Measurements from ENCODE around the gene GABRG3.

Gene GABRG3

DNA sequence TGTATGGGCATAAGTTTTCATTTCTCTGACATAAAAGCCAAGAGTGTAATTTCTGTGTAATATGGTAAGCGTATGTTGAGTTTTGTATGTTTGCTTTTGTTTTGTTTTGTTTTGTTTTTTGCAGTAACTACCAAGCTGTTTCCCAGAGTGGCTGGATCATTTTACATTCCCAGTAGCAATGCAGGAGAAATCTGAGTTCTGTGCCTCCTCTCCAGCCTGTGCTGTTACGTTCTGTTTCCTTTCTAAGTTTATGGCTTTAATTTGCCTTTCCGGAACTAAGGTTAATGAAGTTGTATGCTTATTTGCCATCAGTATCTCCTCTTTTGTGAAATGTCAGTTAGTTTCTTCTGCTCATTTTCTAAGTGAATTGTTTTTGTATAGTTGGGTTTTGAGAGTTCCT lies 307.8 kb downstream of the GABRG3 start:
- no peak overlapping the region for H3K4me3 Mint-ChIP-seq
- ATAC-seq, result no peak
- H3K27ac Mint-ChIP-seq, result no peak overlapping the region
- no peaks in the 10 kb centered on the region for H3K9me3 Mint-ChIP-seq
- H3K4me1 Mint-ChIP-seq, result no peaks in the 10 kb centered on the region
- no peaks in the 10 kb centered on the region for H3K27me3 Mint-ChIP-seq
- no peaks in the 10 kb centered on the region for H3K36me3 Mint-ChIP-seq

DNA sequence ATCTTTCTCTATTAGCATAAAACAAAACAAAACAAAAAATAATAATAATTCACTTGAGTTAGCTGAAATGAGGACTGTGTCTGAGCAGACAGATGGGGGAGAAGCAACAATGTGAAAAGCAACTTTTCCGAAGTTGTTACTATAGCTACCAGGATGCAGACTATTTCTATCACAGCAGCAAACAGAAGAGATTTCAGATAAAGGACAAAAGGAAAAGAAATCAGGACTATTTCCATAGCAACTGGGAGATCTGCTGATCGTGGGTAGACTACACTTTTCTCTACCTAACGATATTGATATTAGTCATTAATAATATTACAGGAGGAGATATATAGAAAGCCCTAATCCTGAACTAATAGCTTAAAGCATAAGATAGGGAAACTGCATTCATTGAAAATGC lies 321.7 kb downstream of the GABRG3 start:
- no peak overlapping the region for H3K27ac Mint-ChIP-seq
- H3K27me3 Mint-ChIP-seq, result no peaks in the 10 kb centered on the region
- no peaks in the 10 kb centered on the region for H3K4me1 Mint-ChIP-seq
- H3K4me3 Mint-ChIP-seq, result no peak overlapping the region
- H3K9me3 Mint-ChIP-seq, result no peaks in the 10 kb centered on the region
- no peak for ATAC-seq
- H3K36me3 Mint-ChIP-seq, result no peaks in the 10 kb centered on the region

DNA sequence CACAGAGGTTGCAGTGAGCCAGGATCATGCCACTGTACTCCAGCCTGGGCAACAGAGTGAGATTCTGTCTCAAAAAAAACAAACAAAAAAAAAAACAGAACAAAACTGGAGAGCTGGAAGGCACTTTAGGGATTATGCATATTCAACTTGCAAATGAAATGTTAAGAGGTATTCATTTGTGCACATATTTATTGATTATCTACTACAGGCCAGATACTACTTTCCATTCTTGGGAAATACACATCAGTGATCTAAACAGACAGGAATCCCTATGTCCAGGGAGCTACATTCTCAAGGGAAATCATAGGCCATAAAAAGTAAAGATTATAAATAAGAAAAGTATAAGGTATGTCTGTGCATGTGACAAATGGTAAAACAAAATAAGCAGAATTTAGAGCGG lies 322.6 kb downstream of the GABRG3 start:
- Mint-ChIP-seq H3K27ac (no peak overlapping the region), H3K36me3 (no peaks in the 10 kb centered on the region), H3K4me1 (no peaks in the 10 kb centered on the region), H3K9me3 (peaks cover 2% of the 10 kb centered on the region), H3K4me3 (no peak overlapping the region), H3K27me3 (no peaks in the 10 kb centered on the region)
- ATAC-seq, result no peak

DNA sequence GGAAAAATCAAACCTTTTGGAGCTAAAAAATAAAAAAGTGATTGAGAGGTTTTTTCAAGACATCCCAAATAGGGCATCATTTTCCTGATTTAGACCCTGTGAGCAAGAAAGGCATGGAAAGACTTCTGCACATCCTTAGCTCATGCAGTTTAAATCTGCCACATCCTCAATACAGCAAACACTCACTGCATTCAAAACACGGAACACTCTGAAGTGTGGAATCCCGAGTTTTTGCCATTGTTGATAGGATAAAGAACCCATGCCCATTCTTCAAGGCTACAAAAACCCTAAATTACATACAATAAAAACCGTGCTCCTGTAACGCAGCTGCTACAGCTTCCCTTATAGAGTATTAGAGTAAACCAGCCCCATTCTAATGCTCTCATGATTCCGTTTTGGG lies 346.8 kb downstream of the GABRG3 start:
- H3K4me1 Mint-ChIP-seq, result no peaks in the 10 kb centered on the region

DNA sequence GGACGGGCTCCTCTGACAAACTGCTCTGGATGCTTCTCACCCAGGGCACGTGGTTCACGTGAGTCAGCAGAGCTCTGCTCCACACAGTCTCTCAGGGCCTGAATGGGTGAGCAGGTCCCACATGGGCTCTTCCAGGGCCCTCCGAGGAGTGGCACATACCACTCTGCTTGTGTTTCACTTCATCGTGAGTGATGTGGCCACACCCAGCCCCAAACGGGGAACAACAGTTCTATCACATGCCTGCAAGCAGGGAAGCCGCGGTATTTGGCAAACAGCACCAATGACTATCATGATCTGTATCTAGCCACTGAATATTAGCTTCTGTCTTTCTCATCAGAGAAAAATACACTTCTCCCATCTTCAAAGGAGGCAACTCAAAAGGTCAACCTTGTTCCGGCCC lies 352.8 kb downstream of the GABRG3 start:
- no peaks in the 10 kb centered on the region for H3K36me3 Mint-ChIP-seq
- no peak for ATAC-seq
- no peak overlapping the region for H3K27ac Mint-ChIP-seq

More for the DNA sequence above, 346.8 kb downstream of the GABRG3 start:
- H3K9me3 Mint-ChIP-seq, result peaks cover 5% of the 10 kb centered on the region
- no peak overlapping the region for H3K4me3 Mint-ChIP-seq
- H3K27ac Mint-ChIP-seq, result no peak overlapping the region
- no peaks in the 10 kb centered on the region for H3K36me3 Mint-ChIP-seq
- no peak for ATAC-seq
- H3K27me3 Mint-ChIP-seq, result no peaks in the 10 kb centered on the region

DNA sequence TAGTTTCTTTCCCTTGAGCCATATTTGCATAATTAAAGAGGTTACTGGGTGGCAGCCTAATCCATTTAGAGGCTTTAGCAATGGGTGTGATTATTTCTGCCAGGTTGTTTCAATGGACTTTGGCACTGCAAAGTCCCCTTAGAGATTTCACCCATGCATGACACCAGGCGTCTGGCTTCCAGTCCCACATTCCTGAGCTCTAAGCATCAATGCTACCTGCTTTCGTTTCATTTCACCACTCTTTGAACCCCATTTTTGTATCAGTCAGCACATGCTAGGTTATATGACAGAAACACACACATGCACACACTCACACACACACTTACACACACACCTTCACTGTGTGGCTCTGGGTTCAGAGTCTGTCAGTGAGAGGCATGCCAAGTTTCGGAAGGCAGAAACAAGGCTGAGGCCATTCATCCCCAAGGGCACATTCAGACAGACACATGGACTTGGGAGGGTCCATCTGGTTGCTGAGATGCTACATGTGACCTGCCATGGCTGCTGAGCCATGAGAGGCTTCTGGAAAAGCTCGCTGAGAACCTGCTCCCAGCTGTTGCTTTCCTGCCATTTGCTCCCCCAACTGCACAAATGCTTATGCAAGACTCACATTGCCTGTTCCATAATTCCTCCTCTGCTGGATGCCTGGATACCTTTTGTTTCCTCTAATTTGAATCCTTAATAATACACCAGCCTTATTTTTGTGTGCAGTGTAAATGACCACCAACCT lies 354.1 kb downstream of the GABRG3 start:
- Mint-ChIP-seq H3K27me3 (no peaks in the 10 kb centered on the region), H3K9me3 (no peaks in the 10 kb centered on the region), H3K4me1 (no peaks in the 10 kb centered on the region), H3K4me3 (no peak overlapping the region), H3K36me3 (no peaks in the 10 kb centered on the region), H3K27ac (no peak overlapping the region)
- no peak for ATAC-seq

More for the DNA sequence above, 352.8 kb downstream of the GABRG3 start:
- no peaks in the 10 kb centered on the region for H3K4me1 Mint-ChIP-seq
- no peak overlapping the region for H3K4me3 Mint-ChIP-seq
- no peaks in the 10 kb centered on the region for H3K27me3 Mint-ChIP-seq
- H3K9me3 Mint-ChIP-seq, result peaks cover 2% of the 10 kb centered on the region

DNA sequence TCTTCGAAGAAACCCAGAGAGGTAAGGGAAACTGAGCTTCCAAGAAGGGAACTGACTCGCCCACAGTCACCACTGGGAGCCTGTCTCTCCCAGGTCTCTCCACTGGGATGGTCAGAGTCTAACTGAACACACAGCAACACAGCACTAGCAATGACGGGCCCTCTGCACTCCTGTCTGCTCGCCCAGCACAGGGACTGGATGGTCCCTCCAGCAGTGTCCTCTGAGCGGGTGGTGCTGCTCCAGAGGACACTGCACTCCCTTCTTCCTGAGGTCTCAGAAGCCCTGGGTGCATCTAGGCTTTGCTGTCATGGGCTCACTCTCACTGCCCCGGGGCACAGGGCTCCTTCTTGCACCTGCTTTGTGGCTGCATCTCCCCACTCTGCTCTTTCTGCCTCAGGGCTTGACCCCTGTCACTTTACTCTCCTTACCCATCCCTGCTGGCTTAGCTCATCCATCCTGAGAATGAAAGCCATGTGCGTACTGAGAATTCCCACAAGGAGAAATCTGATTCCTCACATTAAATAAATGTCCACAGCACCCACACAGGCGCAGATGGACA lies 356.6 kb downstream of the GABRG3 start:
- no peaks in the 10 kb centered on the region for H3K36me3 Mint-ChIP-seq
- H3K27me3 Mint-ChIP-seq, result no peaks in the 10 kb centered on the region
- ATAC-seq, result peak; percentile 50

DNA sequence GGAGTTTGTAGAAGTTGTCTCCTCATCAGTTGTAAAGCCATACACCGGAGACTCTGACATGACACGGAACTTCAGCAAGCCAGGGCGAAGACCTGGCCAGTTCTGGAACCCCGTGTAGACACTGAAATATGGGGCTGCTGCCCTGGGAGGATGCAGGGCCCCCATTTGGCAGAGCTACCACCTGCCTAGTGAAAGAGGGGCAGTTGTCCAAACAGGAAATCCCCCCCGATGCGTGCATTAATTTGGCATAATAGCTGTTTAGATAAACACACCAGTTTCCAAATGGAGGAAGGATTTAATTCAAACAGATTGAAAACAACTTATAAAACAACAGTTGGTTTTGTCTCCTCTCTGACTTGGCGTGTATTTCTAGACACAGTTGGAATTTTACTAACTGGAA lies 357.2 kb downstream of the GABRG3 start:
- Mint-ChIP-seq H3K4me1 (no peaks in the 10 kb centered on the region), H3K27me3 (no peaks in the 10 kb centered on the region), H3K27ac (no peak overlapping the region), H3K4me3 (no peak overlapping the region), H3K9me3 (no peaks in the 10 kb centered on the region), H3K36me3 (no peaks in the 10 kb centered on the region)
- no peak for ATAC-seq

More for the DNA sequence above, 356.6 kb downstream of the GABRG3 start:
- Mint-ChIP-seq H3K27ac (no peak overlapping the region), H3K4me3 (no peak overlapping the region), H3K4me1 (no peaks in the 10 kb centered on the region), H3K9me3 (no peaks in the 10 kb centered on the region)

DNA sequence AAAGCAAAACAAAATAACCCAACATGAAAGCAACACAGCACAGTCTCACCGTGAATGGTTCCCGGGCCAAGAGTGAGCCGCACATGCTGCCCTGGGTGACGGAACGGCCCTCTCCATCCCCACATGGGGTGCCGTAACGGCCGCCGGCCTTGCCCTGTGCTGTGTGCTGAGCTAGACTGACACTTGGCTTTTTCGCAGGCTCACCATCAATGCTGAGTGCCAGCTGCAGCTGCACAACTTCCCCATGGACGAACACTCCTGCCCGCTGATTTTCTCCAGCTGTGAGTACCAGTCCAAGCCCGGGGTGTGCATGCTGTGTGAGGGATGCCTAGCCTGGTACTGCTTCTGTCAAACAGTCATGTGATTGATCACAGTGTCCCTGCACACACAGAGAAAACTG lies 357.6 kb downstream of the GABRG3 start:
- Mint-ChIP-seq H3K27ac (no peak overlapping the region), H3K9me3 (no peaks in the 10 kb centered on the region), H3K36me3 (no peaks in the 10 kb centered on the region), H3K4me1 (no peaks in the 10 kb centered on the region), H3K27me3 (no peaks in the 10 kb centered on the region), H3K4me3 (no peak overlapping the region)
- no peak for ATAC-seq

DNA sequence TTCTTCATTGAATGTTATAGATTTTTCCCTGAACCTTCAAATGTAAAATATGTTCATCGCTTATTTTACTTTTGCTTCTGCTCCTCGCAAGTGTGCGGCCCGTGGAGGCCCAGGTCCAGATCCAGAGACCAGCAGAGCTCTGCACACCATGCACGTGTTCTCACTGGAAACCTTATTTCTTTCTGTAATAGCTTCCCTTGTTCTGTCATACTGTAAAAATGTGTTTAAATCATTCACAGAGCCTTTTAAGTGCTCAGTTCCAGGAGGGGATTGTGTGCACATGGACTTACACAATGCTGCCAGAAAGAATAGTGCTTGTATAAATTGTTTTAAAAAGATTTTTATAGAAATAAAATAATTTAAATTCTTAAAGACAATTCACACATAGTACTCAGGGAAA lies 359.3 kb downstream of the GABRG3 start:
- Mint-ChIP-seq H3K4me3 (no peak overlapping the region), H3K4me1 (no peaks in the 10 kb centered on the region), H3K9me3 (peaks cover 1% of the 10 kb centered on the region), H3K36me3 (no peaks in the 10 kb centered on the region), H3K27me3 (no peaks in the 10 kb centered on the region), H3K27ac (no peak overlapping the region)
- no peak for ATAC-seq

DNA sequence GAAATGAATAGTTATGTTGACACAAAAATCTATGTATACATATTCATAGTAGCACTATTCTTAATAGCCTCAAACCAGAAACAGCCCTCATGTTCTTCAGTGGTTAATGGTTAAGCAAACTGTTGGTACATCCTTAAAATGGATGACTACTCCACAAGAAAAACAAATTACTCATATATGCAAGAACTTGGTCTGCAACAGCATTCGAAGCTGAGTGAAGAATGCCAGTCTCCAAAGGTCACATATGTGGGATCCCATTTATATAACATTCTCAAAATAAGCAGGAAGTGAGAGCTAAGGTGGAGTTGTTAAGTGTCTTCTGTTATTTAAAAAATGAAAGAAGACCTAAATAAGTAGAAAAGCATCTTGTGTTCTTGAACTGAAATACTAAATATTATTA lies 365.7 kb downstream of the GABRG3 start:
- Mint-ChIP-seq H3K9me3 (peaks cover 9% of the 10 kb centered on the region), H3K4me1 (no peaks in the 10 kb centered on the region), H3K27ac (no peak overlapping the region), H3K27me3 (no peaks in the 10 kb centered on the region), H3K4me3 (no peak overlapping the region), H3K36me3 (no peaks in the 10 kb centered on the region)
- ATAC-seq, result no peak

DNA sequence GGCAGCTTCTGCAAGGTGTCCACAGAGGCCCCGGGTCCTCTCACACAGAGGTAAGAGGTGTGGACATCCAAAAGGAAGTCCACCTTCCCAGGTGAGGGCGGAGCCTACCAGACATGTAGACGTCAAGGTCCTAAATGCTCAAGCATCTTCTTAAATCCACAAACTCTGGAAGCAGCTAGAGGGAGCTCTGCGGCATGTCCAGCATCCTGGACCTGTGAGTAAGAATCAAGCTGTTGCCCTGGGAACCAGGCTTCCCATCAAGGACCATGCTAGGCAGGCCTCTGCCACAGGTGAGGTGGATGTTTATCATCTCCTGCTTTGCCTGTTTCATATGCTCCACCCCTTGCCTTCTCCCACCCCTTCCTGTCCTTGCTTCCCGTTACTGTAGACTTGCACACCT lies 368.2 kb downstream of the GABRG3 start:
- Mint-ChIP-seq H3K4me3 (no peak overlapping the region), H3K27ac (no peak overlapping the region), H3K36me3 (no peaks in the 10 kb centered on the region), H3K27me3 (no peaks in the 10 kb centered on the region), H3K4me1 (no peaks in the 10 kb centered on the region), H3K9me3 (peaks cover 14% of the 10 kb centered on the region)
- ATAC-seq, result no peak

DNA sequence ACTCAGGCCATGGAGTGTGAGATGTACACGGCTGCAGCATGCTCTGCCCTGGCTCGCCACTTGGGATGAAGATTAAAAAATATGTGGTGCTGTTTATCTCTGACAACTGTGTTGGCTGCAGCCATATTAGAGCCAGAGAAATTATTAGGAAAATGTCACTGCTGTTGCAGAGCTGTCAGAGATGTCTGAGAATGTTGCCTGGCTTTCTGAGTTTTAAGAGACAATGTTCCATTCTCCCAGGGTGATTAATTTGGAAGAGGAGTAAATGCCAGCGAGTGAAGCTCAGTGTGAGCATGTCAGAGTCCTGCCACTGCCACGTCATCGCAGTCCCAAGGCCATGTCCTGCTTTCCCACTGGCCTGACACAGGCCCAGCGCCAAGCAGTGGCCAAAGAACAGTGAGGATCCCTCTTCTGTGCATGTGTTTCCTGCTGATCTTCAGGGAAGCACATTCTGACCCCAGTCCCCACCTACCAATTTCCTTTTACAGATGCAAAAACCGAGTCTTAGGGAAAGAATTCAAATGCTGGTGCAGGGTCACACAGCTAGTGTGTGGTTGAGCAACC lies 370.9 kb downstream of the GABRG3 start:
- Mint-ChIP-seq H3K4me3 (no peak overlapping the region), H3K27ac (no peak overlapping the region), H3K36me3 (no peaks in the 10 kb centered on the region), H3K9me3 (peaks cover 15% of the 10 kb centered on the region), H3K27me3 (no peaks in the 10 kb centered on the region), H3K4me1 (no peaks in the 10 kb centered on the region)
- no peak for ATAC-seq

DNA sequence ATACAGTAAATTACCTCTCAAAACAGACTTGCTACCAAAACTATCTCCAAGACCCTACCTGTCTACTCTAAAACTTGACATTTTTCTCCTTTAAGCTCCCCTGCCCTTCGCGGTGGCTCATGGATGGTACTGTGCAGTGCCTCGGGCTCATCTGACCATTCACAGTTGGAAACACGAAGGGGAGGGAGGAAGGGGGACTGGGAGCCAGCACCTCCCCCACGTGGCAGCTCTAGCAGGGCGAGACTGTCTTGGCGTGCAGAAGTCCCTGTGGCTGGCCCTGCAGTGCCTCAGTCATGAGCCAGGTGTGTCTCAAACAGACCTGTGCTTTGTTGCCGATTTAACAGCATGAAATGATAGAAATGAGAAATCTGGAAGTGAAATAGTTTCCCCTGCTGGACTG lies 372.0 kb downstream of the GABRG3 start:
- no peak for ATAC-seq

DNA sequence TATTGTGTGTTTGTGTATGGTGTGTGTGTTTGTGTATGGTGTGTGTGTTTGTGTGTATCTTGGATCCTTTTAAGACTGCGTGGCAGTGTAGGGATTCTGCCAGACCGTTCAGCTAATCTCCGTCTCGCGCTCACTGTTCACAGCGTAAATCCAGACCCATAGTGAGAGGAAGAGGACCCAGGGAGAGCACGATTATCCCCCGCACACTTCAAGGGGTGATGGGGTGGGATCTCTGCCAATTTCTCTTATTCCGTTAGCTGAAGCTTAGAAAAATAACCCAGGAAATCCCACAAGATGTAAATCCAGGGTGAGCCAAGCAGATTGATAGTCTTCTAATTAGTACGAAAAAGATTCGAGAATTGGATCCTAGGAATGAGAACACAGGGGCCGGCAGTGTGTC lies 381.2 kb downstream of the GABRG3 start:
- H3K4me1 Mint-ChIP-seq, result no peaks in the 10 kb centered on the region
- ATAC-seq, result no peak
- H3K4me3 Mint-ChIP-seq, result no peak overlapping the region
- no peak overlapping the region for H3K27ac Mint-ChIP-seq
- H3K27me3 Mint-ChIP-seq, result no peaks in the 10 kb centered on the region
- H3K36me3 Mint-ChIP-seq, result no peaks in the 10 kb centered on the region
- peaks cover 2% of the 10 kb centered on the region for H3K9me3 Mint-ChIP-seq

More for the DNA sequence above, 372.0 kb downstream of the GABRG3 start:
- Mint-ChIP-seq H3K27ac (no peak overlapping the region), H3K4me1 (no peaks in the 10 kb centered on the region), H3K36me3 (no peaks in the 10 kb centered on the region), H3K9me3 (peaks cover 15% of the 10 kb centered on the region), H3K27me3 (no peaks in the 10 kb centered on the region), H3K4me3 (no peak overlapping the region)

DNA sequence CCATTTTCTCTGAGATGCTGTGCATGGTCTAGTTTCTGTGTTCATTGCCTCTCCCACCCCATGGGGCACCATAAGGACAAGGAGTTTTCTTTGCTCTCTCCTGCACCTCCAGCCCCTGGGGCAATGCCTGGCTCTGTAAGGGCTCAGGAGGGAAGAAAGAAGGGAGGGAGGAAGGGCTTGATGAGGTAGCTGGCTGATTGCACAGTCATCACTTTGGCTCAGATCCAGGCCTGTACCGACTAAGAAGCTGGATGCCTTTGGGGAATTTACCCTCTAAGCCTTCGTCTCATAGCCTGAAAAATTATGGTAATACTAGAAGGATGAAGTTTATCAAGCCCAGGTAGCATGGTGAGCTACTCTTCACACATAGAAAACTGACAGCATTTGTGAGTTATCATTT lies 382.9 kb downstream of the GABRG3 start:
- no peaks in the 10 kb centered on the region for H3K4me1 Mint-ChIP-seq
- H3K4me3 Mint-ChIP-seq, result no peak overlapping the region
- ATAC-seq, result no peak
- H3K27me3 Mint-ChIP-seq, result no peaks in the 10 kb centered on the region
- no peak overlapping the region for H3K27ac Mint-ChIP-seq
- peaks cover 2% of the 10 kb centered on the region for H3K9me3 Mint-ChIP-seq
- H3K36me3 Mint-ChIP-seq, result no peaks in the 10 kb centered on the region
